GM10847 (cell line): Measurements from ENCODE around the gene ETS1.

Source experiments
- POLR2A ChIP-seq: IDR thresholded peaks from 2 replicates; pipeline ENCODE4 v1.6.1; 2011; ENCODE audit not compliant: insufficient read length; ENCODE audit errors: extremely low read depth

The ETS1 gene

DNA sequence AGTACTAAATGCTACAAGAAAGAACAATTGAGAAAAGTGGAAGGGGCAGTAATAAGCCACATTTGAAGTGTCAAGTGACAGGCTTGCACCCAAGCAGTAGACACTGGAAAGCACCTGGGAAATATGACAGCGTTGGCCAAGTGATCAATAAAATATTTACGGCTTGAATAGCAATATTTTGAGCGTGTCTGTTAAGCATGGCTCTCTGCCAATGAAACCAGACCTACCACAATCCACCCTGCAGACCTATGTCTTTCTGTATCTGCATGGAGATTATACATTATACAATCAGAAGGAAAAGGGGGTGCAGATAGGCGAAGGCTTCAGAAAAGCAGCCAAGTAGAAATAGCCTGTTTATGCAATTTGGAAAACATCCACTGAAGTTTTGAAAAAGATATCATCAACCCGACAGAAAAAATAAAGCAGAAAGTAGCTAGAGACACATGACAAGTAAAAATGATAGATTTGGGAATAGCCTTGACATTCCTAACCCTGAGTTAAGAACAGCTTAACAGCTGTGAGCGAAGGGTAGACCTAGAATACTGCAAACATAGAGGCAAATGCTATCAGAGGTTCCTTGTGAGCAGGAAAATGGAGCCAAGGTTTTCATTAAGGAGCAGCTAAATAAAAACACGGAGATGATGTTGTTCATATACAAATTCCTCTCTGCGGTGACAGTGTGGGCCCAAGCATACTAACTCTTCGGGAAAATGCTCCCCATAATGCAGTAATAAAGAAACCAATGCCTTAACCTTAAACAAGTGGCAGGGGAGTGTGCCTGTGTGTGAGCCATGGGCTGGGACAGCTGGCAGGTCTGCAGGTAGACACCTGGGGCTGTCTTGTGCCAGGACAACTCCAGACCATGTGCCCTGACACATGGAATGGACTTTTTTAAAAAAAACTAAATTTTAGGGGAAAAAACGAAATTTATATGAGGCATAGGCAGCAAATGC, 71.3 kb downstream of the ETS1 start:
- TF ChIP-seq POLR2A, result no peak

GRCh38 chr11:128515086-128515485, 72.3 kb downstream of the ETS1 start:
- TF ChIP-seq POLR2A, result no peak

- no peak for TF ChIP-seq POLR2A
Measured at GRCh38 chr11:128513915-128514681, 73.3 kb downstream of the ETS1 start.

- TF ChIP-seq POLR2A, result no peak
Measured at GRCh38 chr11:128512474-128512996, 74.8 kb downstream of the ETS1 start.

- TF ChIP-seq POLR2A, result no peak
Measured at GRCh38 chr11:128511712-128512111, 75.6 kb downstream of the ETS1 start.

GRCh38 chr11:128509621-128510389, 77.6 kb downstream of the ETS1 start:
- TF ChIP-seq POLR2A, result no peak

GRCh38 chr11:128508770-128509510, 78.4 kb downstream of the ETS1 start:
- TF ChIP-seq POLR2A, result no peak

- TF ChIP-seq POLR2A, result no peak
Measured at GRCh38 chr11:128507936-128508335, 79.4 kb downstream of the ETS1 start.

- no peak for TF ChIP-seq POLR2A
Measured at GRCh38 chr11:128506999-128507611, 80.3 kb downstream of the ETS1 start.

DNA sequence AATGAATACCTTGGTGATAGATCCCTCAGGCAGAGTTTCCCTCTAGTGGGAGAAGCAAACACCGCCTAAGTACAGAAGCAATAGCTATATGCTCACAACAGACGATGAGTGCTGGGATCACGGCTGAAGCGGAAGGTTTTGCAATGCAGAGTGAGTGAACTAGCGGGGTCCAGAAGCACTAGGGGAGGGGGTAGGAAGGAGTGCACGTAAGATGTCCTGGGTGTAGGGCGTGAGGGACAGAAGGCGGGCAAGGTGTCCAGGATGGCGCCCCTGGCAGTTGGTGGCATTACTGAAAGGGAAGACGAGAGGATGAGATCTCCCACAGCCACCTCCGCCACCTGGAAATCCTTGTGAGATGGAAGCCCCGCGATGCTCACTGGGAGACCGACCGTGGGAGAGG, 81.0 kb downstream of the ETS1 start:
- TF ChIP-seq POLR2A, result no peak

- TF ChIP-seq POLR2A, result no peak
Measured at GRCh38 chr11:128505449-128506065, 81.8 kb downstream of the ETS1 start.

- TF ChIP-seq POLR2A, result no peak
Measured at GRCh38 chr11:128504486-128504885, 82.9 kb downstream of the ETS1 start.

- no peak for TF ChIP-seq POLR2A
Measured at GRCh38 chr11:128503245-128503991, 83.9 kb downstream of the ETS1 start.
